Measurements from ENCODE around the gene MFN1. TPM values are rescaled to one million over a fixed set of nuclear protein-coding genes. Genes with fewer than 3 reads are reported as not detected.
"Not testable (repeated sequence)": the region's sequence is repeated elsewhere in the genome, so short reads cannot be mapped to it uniquely, and the experiment has no call there.

Gene MFN1
- total RNA-seq (10 to 100 TPM; 58.1 to 81.3 TPM), polyA plus RNA-seq (ENCODE audit: insufficient read length in 2 of 2) (10 to 100 TPM; 54.2 to 54.6 TPM)
- long read RNA-seq, donor 1, partial matches to known transcripts: 0 of 2 reads
- long read RNA-seq, donor 1, other reads (novel, unspliced or antisense): 0 of 2 reads
- long read RNA-seq, donor 2, full-length matches to known transcripts: 1 of 1 reads
- long read RNA-seq, donor 2, partial matches to known transcripts: 0 of 1 reads
- long read RNA-seq, donor 2, other reads (novel, unspliced or antisense): 0 of 1 reads
- long read RNA-seq, donor 3, full-length matches to known transcripts: 1 of 1 reads
- long read RNA-seq, donor 3, partial matches to known transcripts: 0 of 1 reads
- long read RNA-seq, donor 3, other reads (novel, unspliced or antisense): 0 of 1 reads
- long read RNA-seq, donor 4, full-length matches to known transcripts: 1 of 12 reads
- long read RNA-seq, donor 4, partial matches to known transcripts: 11 of 12 reads
- long read RNA-seq, donor 4, other reads (novel, unspliced or antisense): 0 of 12 reads

DNA sequence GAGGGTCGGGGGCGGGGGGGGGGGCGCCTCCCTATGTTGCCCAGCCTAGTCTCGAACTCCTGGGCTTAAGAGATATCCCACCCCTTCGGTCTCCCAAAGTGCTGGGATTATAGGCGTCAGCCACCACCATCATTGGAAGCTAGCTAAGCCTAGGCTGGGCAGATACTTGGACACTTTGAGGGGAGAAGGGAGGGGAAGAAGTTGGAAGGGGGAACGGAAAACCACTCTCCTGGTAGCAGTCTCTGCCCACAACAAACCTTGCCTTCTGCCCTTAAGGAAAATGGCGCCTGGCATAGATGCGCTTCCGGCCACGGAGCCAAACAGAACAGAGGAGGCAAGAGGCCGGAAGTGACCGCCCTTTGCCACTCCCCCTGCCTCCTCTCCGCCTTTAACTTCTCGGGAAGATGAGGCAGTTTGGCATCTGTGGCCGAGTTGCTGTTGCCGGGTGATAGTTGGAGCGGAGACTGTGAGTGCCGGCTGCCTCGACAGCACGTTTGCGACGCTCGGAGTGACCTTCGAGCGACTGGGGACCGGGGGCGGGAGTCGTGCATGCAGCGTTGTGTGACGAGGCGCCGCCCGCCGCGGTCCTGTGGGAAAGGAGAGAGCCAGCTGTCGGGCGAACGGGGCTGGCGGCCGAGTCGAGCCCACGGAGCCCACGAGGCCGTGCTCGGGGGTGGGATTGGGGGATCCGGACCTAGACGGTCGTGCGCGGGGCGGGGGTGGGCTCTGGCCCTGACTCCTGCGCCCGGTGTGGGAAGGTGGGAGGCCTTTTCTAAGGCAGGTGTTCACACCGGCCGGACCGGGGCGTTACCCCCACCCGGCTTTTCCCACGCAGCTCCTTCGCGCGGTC, at the start of gene MFN1:
TSS of gene MFN1 (plus strand) at position 365 of the 850 bp plus-strand sequence. CDS start 1,143 bp downstream, outside the sequence.
- WGBS (ENCODE audit: insufficient coverage): under 1% methylated on average over 55 of the region's 63 CpGs

DNA sequence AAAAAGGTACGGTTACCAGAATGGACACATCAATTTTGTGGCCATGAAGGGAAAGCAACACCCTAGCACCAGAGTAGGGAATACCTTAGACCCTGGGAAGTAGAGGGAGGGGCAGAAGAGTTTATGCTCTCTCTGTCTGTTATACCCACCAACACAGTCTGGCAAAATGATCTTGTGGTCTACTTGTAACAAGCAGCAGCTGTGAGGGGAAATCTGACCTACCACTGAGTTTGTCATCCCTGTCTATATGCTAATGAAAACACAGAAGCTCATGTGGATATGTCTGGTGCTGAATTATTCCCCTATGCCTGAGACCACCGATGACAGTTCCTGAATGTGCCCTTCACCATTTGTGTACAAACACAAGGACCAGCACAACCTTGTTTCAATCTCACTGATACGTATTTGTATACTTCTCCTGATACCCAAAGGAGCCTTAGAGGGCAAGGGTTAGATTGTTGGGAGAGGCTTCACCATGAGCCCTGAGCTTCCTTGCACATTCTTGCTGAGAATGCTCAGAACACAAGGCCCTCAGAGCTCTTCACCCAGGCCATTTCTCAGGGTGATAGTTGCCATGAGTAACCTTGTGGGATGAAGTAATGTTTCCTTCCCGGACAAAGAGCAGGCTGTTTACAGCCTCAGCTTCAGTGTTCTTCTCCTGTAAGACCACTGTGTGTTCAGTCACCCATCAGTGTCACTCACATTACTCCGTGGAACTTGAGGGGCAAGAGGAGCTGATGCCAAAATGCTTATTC, 49.4 kb upstream of the MFN1 start:
- DNase-seq (ENCODE audit: low read depth in 4 of 6, low spot score in 6 of 6): peak in 2 of 6 donors; percentile 22 to 32
- no peaks in the 10 kb centered on the region for H3K27me3 ChIP-seq (ENCODE audit: control insufficient read depth, insufficient read depth, low read length)
- 42% methylated on average over 2 of the region's 5 CpGs for WGBS (ENCODE audit: insufficient coverage)
- H3K4me1 ChIP-seq (ENCODE audit: control insufficient read depth, insufficient read depth, low read length): no peaks in the 10 kb centered on the region
- no peak overlapping the region for H3K27ac ChIP-seq (ENCODE audit: low read depth, low read length)
- peaks cover 4% of the 10 kb centered on the region for H3K9me3 ChIP-seq (ENCODE audit: control insufficient read depth, insufficient read depth, low read length)
- no peak overlapping the region for H3K4me3 ChIP-seq (ENCODE audit: low read depth, low read length)
- H3K36me3 ChIP-seq (ENCODE audit: control insufficient read depth, insufficient read depth, low read length): no peaks in the 10 kb centered on the region

More for the DNA sequence above, at the start of gene MFN1:
- peaks cover 8% of the 10 kb centered on the region for H3K36me3 ChIP-seq (ENCODE audit: control insufficient read depth, insufficient read depth, low read length)
- no peaks in the 10 kb centered on the region for H3K9me3 ChIP-seq (ENCODE audit: control insufficient read depth, insufficient read depth, low read length)
- DNase-seq (ENCODE audit: low read depth in 4 of 6, low spot score in 6 of 6): peak; percentile 92 to 99 (median 96)
- no peaks in the 10 kb centered on the region for H3K4me1 ChIP-seq (ENCODE audit: control insufficient read depth, insufficient read depth, low read length)
- peak within 1 kb of the TSS; percentile 96 for H3K4me3 ChIP-seq (ENCODE audit: low read depth, low read length)
- no peaks in the 10 kb centered on the region for H3K27me3 ChIP-seq (ENCODE audit: control insufficient read depth, insufficient read depth, low read length)
- peak within 1 kb of the TSS; percentile 91 for H3K27ac ChIP-seq (ENCODE audit: low read depth, low read length)

- Histone ChIP-seq H3K4me1 (ENCODE audit: control insufficient read depth, insufficient read depth, low read length) (no peaks in the 10 kb centered on the region), H3K27me3 (ENCODE audit: control insufficient read depth, insufficient read depth, low read length) (no peaks in the 10 kb centered on the region), H3K4me3 (ENCODE audit: low read depth, low read length) (no peak overlapping the region), H3K27ac (ENCODE audit: low read depth, low read length) (no peak overlapping the region), H3K36me3 (ENCODE audit: control insufficient read depth, insufficient read depth, low read length) (no peaks in the 10 kb centered on the region), H3K9me3 (ENCODE audit: control insufficient read depth, insufficient read depth, low read length) (peaks cover 4% of the 10 kb centered on the region)
- no CpG with 5 or more reads among the region's 2 CpGs for WGBS (ENCODE audit: insufficient coverage)
- no peak for DNase-seq (ENCODE audit: low read depth in 4 of 6, low spot score in 6 of 6)
Observed at GRCh38 chr3:179299316-179299715, 48.2 kb upstream of the MFN1 start.

DNA sequence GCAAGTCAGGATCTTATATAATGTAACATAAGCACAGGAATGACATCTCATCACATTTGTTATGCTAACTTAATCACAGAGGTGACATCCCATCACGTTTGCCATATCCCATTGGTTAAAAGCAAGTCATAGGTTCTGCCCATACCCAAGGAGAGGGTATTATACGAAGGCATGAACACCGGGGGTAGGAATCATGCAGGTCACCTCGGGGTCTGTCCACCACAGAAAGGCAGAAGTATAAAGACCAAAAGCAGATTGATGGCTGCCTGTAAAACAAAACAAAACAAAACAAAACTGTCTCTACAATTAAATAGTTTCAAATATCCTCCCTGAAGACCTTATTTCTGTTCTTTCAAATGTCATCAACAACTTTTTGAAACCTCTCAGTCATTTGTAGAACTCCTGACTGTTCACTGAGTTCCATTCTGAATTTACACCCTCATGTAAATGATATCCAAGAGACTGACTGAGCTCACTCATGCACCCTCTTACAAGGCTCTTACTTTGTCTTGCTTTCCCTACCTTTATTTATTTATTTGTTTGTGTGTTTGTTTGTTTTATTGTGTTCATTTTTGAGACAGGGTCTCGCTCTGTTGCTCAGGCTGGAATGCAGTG, 47.4 kb upstream of the MFN1 start:
- Histone ChIP-seq H3K36me3 (ENCODE audit: control insufficient read depth, insufficient read depth, low read length) (no peaks in the 10 kb centered on the region), H3K4me1 (ENCODE audit: control insufficient read depth, insufficient read depth, low read length) (no peaks in the 10 kb centered on the region), H3K4me3 (ENCODE audit: low read depth, low read length) (no peak overlapping the region), H3K27ac (ENCODE audit: low read depth, low read length) (no peak overlapping the region), H3K27me3 (ENCODE audit: control insufficient read depth, insufficient read depth, low read length) (no peaks in the 10 kb centered on the region), H3K9me3 (ENCODE audit: control insufficient read depth, insufficient read depth, low read length) (peaks cover 4% of the 10 kb centered on the region)
- DNase-seq (ENCODE audit: low read depth in 4 of 6, low spot score in 6 of 6): no peak
- WGBS (ENCODE audit: insufficient coverage): 93% methylated on average over 3 of the region's 5 CpGs

- H3K4me3 ChIP-seq (ENCODE audit: low read depth, low read length): no peak overlapping the region
- no peak overlapping the region for H3K27ac ChIP-seq (ENCODE audit: low read depth, low read length)
- WGBS (ENCODE audit: insufficient coverage): no CpG with 5 or more reads among the region's 3 CpGs
- H3K4me1 ChIP-seq (ENCODE audit: control insufficient read depth, insufficient read depth, low read length): no peaks in the 10 kb centered on the region
- H3K36me3 ChIP-seq (ENCODE audit: control insufficient read depth, insufficient read depth, low read length): no peaks in the 10 kb centered on the region
- H3K27me3 ChIP-seq (ENCODE audit: control insufficient read depth, insufficient read depth, low read length): no peaks in the 10 kb centered on the region
- peaks cover 4% of the 10 kb centered on the region for H3K9me3 ChIP-seq (ENCODE audit: control insufficient read depth, insufficient read depth, low read length)
- DNase-seq (ENCODE audit: low read depth in 4 of 6, low spot score in 6 of 6): no peak
Observed at GRCh38 chr3:179301645-179302044, 45.9 kb upstream of the MFN1 start.

GRCh38 chr3:179302111-179302510, 45.4 kb upstream of the MFN1 start:
- Histone ChIP-seq H3K27me3 (ENCODE audit: control insufficient read depth, insufficient read depth, low read length) (no peaks in the 10 kb centered on the region), H3K4me1 (ENCODE audit: control insufficient read depth, insufficient read depth, low read length) (no peaks in the 10 kb centered on the region), H3K4me3 (ENCODE audit: low read depth, low read length) (no peak overlapping the region), H3K36me3 (ENCODE audit: control insufficient read depth, insufficient read depth, low read length) (no peaks in the 10 kb centered on the region), H3K27ac (ENCODE audit: low read depth, low read length) (no peak overlapping the region), H3K9me3 (ENCODE audit: control insufficient read depth, insufficient read depth, low read length) (peaks cover 4% of the 10 kb centered on the region)
- WGBS (ENCODE audit: insufficient coverage): 60% methylated on average over 1 of the region's 7 CpGs
- DNase-seq (ENCODE audit: low read depth in 4 of 6, low spot score in 6 of 6): no peak

GRCh38 chr3:179304605-179305004, 42.9 kb upstream of the MFN1 start:
- no peaks in the 10 kb centered on the region for H3K27me3 ChIP-seq (ENCODE audit: control insufficient read depth, insufficient read depth, low read length)
- WGBS (ENCODE audit: insufficient coverage): no CpG with 5 or more reads among the region's 2 CpGs
- H3K27ac ChIP-seq (ENCODE audit: low read depth, low read length): no peak overlapping the region
- no peaks in the 10 kb centered on the region for H3K36me3 ChIP-seq (ENCODE audit: control insufficient read depth, insufficient read depth, low read length)
- DNase-seq (ENCODE audit: low read depth in 4 of 6, low spot score in 6 of 6): no peak
- no peak overlapping the region for H3K4me3 ChIP-seq (ENCODE audit: low read depth, low read length)
- H3K9me3 ChIP-seq (ENCODE audit: control insufficient read depth, insufficient read depth, low read length): peaks cover 1% of the 10 kb centered on the region
- H3K4me1 ChIP-seq (ENCODE audit: control insufficient read depth, insufficient read depth, low read length): no peaks in the 10 kb centered on the region

- H3K4me1 ChIP-seq (ENCODE audit: control insufficient read depth, insufficient read depth, low read length); H3K27ac ChIP-seq (ENCODE audit: low read depth, low read length); DNase-seq (ENCODE audit: low read depth in 4 of 6, low spot score in 6 of 6); H3K4me3 ChIP-seq (ENCODE audit: low read depth, low read length); H3K27me3 ChIP-seq (ENCODE audit: control insufficient read depth, insufficient read depth, low read length); H3K36me3 ChIP-seq (ENCODE audit: control insufficient read depth, insufficient read depth, low read length); H3K9me3 ChIP-seq (ENCODE audit: control insufficient read depth, insufficient read depth, low read length): not testable (repeated sequence)
- WGBS (ENCODE audit: insufficient coverage): no CpG with 5 or more reads among the region's 2 CpGs
Observed at GRCh38 chr3:179307362-179307761, 40.1 kb upstream of the MFN1 start.

DNA sequence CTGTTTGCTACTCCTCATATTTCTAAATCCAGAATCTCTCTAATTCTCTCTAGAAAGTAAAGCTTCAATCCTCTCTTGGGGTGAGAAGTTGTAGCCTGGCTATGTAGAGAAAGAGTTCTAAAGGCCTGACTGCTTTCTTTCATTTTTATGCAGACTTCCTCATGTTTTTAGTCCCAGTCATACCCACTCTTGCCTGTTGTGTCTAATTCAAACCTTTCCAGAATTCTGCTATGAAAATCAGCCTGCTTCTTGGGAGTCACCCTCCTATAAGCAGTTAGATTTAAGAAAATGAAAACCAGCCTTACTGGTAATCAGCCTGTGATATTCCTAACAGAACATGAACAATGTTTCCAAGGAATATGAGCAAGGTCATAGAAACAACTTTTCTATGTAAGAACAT, 39.5 kb upstream of the MFN1 start:
- no peak for DNase-seq (ENCODE audit: low read depth in 4 of 6, low spot score in 6 of 6)
- Histone ChIP-seq H3K27me3 (ENCODE audit: control insufficient read depth, insufficient read depth, low read length) (no peaks in the 10 kb centered on the region), H3K4me1 (ENCODE audit: control insufficient read depth, insufficient read depth, low read length) (no peaks in the 10 kb centered on the region), H3K36me3 (ENCODE audit: control insufficient read depth, insufficient read depth, low read length) (no peaks in the 10 kb centered on the region), H3K27ac (ENCODE audit: low read depth, low read length) (no peak overlapping the region), H3K9me3 (ENCODE audit: control insufficient read depth, insufficient read depth, low read length) (no peaks in the 10 kb centered on the region), H3K4me3 (ENCODE audit: low read depth, low read length) (no peak overlapping the region)
